Measurements from ENCODE around the gene RTN1. TPM values are rescaled to one million over a fixed set of nuclear protein-coding genes. Genes with fewer than 3 reads are reported as not detected.

The RTN1 gene
- total and polyA plus RNA-seq, 2 of the 8 experiments (the other 6 are each of a cell fraction or from before 2014, with no cell fraction given), result 2.8 to 4.9 TPM

DNA sequence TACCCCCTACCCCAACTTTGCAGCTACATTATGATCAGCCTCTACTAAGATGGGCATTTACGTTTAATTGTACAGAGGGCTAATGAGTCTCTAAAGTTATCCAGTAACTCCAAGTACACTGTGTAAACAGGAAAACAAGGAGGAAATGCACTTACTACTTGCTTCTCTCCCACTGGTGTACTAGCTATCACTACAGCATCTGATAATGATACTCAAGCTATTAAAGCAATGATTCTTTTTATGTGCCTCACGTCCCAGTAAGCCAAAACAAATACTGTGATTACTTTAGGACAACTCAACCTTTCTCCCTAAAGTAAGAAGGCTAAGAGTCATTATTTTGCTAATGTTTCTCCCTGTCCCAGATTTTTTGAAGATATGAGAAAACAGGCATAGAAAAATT is 165.3 kb downstream of the RTN1 start:
- Histone ChIP-seq H3K9ac (replicated peaks in 1 of 4; ENCODE audit: extremely low read depth in 1 of 4, low read depth in 3 of 4, low read length in 3 of 4) (no peak overlapping the region), H3K27ac (ENCODE audit: low read depth, low read length) (no peak overlapping the region), H4K8ac (ENCODE audit: extremely low read depth, insufficient read depth, low read length) (no peak overlapping the region), H3K36me3 (ENCODE audit: control insufficient read depth in 2 of 4, insufficient read depth in 4 of 4, low read length in 3 of 4) (no peaks in the 10 kb centered on the region), H2AK5ac (ENCODE audit: low read depth, low read length) (no peak overlapping the region), H3K23ac (ENCODE audit: insufficient read length) (no peak overlapping the region), H2AFZ (ENCODE audit: low read length) (no peak overlapping the region), H2BK120ac (replicated peaks; ENCODE audit: low read depth, low read length) (no peak overlapping the region), H3K9me3 (ENCODE audit: insufficient read depth in 2 of 2, low read depth in 1 of 2, low read length in 1 of 2) (0 out of 4 replicates have a peak, but pooled peaks cover 0 to 5% of the 10 kb centered on the region in 2 experiments), H3K27me3 (replicated peaks in 1 of 4; ENCODE audit: control insufficient read depth in 3 of 4, extremely low read depth in 1 of 4, insufficient read depth in 3 of 4, low read length in 3 of 4) (no peaks in the 10 kb centered on the region), H4K5ac (ENCODE audit: insufficient read length, low read depth, low read length) (no peak overlapping the region), H3K23me2 (ENCODE audit: low read depth, low read length) (no peaks in the 10 kb centered on the region), H3K14ac (ENCODE audit: insufficient read length) (no peak overlapping the region), H4K20me1 (replicated peaks in 1 of 2; ENCODE audit: control insufficient read depth in 1 of 2, insufficient read depth in 2 of 2, low read length in 2 of 2) (no peaks in the 10 kb centered on the region), H3K79me1 (ENCODE audit: low read depth, low read length) (no peaks in the 10 kb centered on the region), H2BK15ac (ENCODE audit: low read length) (no peak overlapping the region), H3K4me3 (ENCODE audit: extremely low read depth in 1 of 4, insufficient read depth in 2 of 4, low read depth in 3 of 4, low read length in 4 of 4) (no peak overlapping the region), H2BK12ac (ENCODE audit: low read depth, low read length) (no peak overlapping the region), H3K4me1 (replicated peaks in 1 of 4; ENCODE audit: control insufficient read depth in 3 of 4, insufficient read depth in 4 of 4, low read length in 3 of 4) (no peaks in the 10 kb centered on the region), H3K56ac (replicated peaks; ENCODE audit: insufficient read length, low read depth, low read length) (no peak overlapping the region), H3K18ac (ENCODE audit: extremely low read depth, low read length) (no peak overlapping the region), H3K4me2 (ENCODE audit: insufficient read depth in 1 of 2, low read depth in 2 of 2, low read length in 2 of 2) (no peak overlapping the region), H4K91ac (replicated peaks; ENCODE audit: insufficient read length, low read length) (no peak overlapping the region), H2BK20ac (ENCODE audit: low read length) (no peak overlapping the region), H3K4ac (replicated peaks; ENCODE audit: insufficient read length, low read depth, low read length) (no peak overlapping the region), H3K79me2 (ENCODE audit: control insufficient read depth in 1 of 2, insufficient read depth in 2 of 2, low read length in 2 of 2) (no peaks in the 10 kb centered on the region), H2BK5ac (ENCODE audit: low read depth, low read length) (no peak overlapping the region)
- FAIRE-seq (no peak), DNase-seq (ENCODE audit: low read depth in 1 of 2, low spot score in 2 of 2) (no peak)
- ChIA-PET CTCF (ENCODE audit: partially characterized antibody) (interaction anchor here (0.8 to 1.2 kb wide), 2 partner anchors 8 to 73 kb away, joined by 3 read pairs; no protein-coding TSS in a partner anchor), POLR2A (ENCODE audit: partially characterized antibody) (no interaction called here)
- 91% methylated on average over 2 of the region's 2 CpGs; no CpG with 5 or more reads in 1 of the 2 experiments for WGBS, 2 experiments (ENCODE audit: extremely low coverage in 1 of 2, insufficient coverage in 1 of 2, insufficient read length in 1 of 2, insufficient replicate concordance in 2 of 2, low coverage in 1 of 2, low lambda C conversion rate in 2 of 2, missing lambda C conversion rate in 1 of 2)
- no peak for TF ChIP-seq RAD21 (IDR thresholded peaks at IDR 0.05 in 1 of 2, conservative IDR thresholded peaks at IDR 0.05 in 1 of 2; ENCODE audit: low read depth in 2 of 2, low read length in 2 of 2)

Measured in H1 (cell line).